MM.1S (cell line): ENCODE results near the gene DHFR2.

ENCODE experiments used
- DNase-seq: peaks from one replicate; pipeline ENCODE4 v3.0.0-alpha.2; 2015
- H2AFZ ChIP-seq: fragments of 300-600 bp; sonication (generic); 2 replicates; pipeline ENCODE4 v1.6.0; 2016; ENCODE audit warnings: antibody characterized with exemption, low read length
- H3F3A ChIP-seq: fragments of 300-600 bp; sonication (generic); 2 replicates; pipeline ENCODE4 v1.6.1; 2016; ENCODE audit warnings: mild to moderate bottlenecking, antibody characterized with exemption, low read length, moderate library complexity, mixed read lengths; ENCODE audit not compliant: insufficient read depth
- H3K27ac ChIP-seq: fragments of 300-600 bp; sonication (generic); 2 replicates; pipeline ENCODE4 v1.5.1; 2016; ENCODE audit warnings: mild to moderate bottlenecking, low read length
- H3K27me3 ChIP-seq: fragments of 300-600 bp; sonication (generic); replicated peaks from 2 replicates; pipeline ENCODE4 v1.6.0; 2016; ENCODE audit warnings: low read length; ENCODE audit not compliant: insufficient read depth
- H3K36me3 ChIP-seq: fragments of 300-600 bp; sonication (generic); replicated peaks from 2 replicates; pipeline ENCODE4 v1.6.1; 2016; ENCODE audit warnings: mild to moderate bottlenecking, low read length, mixed read lengths; ENCODE audit not compliant: insufficient read depth
- H3K4me1 ChIP-seq: fragments of 300-600 bp; sonication (generic); 2 replicates; pipeline ENCODE4 v1.6.1; 2016; ENCODE audit warnings: low read length, mixed read lengths
- H3K4me2 ChIP-seq: fragments of 300-600 bp; sonication (generic); 2 replicates; pipeline ENCODE4 v1.6.0; 2016; ENCODE audit warnings: low read depth, low read length
- H3K4me3 ChIP-seq: fragments of 300-600 bp; sonication (generic); 2 replicates; pipeline ENCODE4 v1.5.1; 2016; ENCODE audit warnings: low read length, mixed read lengths
- H3K79me2 ChIP-seq: fragments of 300-600 bp; sonication (generic); 2 replicates; pipeline ENCODE4 v1.6.1; 2016; ENCODE audit warnings: mixed run types, low read length, mixed read lengths
- H3K9ac ChIP-seq: fragments of 300-600 bp; sonication (generic); 2 replicates; pipeline ENCODE4 v1.6.1; 2016; ENCODE audit warnings: low read length, mixed read lengths
- H3K9me2 ChIP-seq: fragments of 300-600 bp; sonication (generic); replicated peaks from 2 replicates; pipeline ENCODE4 v1.6.1; 2016; ENCODE audit warnings: mild to moderate bottlenecking, low read length, mixed read lengths; ENCODE audit not compliant: insufficient read depth
- H3K9me3 ChIP-seq: fragments of 300-600 bp; sonication (generic); replicated peaks from 2 replicates; pipeline ENCODE4 v1.6.1; 2016; ENCODE audit warnings: mild to moderate bottlenecking, low read length, mixed read lengths; ENCODE audit not compliant: insufficient read depth
- H4K20me1 ChIP-seq: fragments of 300-600 bp; sonication (generic); 2 replicates; pipeline ENCODE4 v1.6.1; 2016; ENCODE audit warnings: mild to moderate bottlenecking, low read length, moderate library complexity, mixed read lengths; ENCODE audit not compliant: insufficient read depth
- EZH2 ChIP-seq: fragments of 300-600 bp; sonication (generic); optimal IDR thresholded peaks from 2 replicates; pipeline ENCODE3; 2017; ENCODE audit warnings: low read depth, mild to moderate bottlenecking, antibody characterized with exemption, low read length, mixed read lengths
- EZH2phosphoT487 ChIP-seq: fragments of 300-600 bp; sonication (generic); IDR thresholded peaks from 2 replicates; pipeline ENCODE4 v1.6.1; 2018; ENCODE audit warnings: antibody characterized with exemption, low read length
- TF ChIP-seq, protein P1 (sequence below): fragments of 300-600 bp; sonication (generic); IDR thresholded peaks from 2 replicates; pipeline ENCODE4 v1.5.1; 2016; ENCODE audit warnings: antibody characterized with exemption, low read length, mixed read lengths

DHFR2 gene

DNA sequence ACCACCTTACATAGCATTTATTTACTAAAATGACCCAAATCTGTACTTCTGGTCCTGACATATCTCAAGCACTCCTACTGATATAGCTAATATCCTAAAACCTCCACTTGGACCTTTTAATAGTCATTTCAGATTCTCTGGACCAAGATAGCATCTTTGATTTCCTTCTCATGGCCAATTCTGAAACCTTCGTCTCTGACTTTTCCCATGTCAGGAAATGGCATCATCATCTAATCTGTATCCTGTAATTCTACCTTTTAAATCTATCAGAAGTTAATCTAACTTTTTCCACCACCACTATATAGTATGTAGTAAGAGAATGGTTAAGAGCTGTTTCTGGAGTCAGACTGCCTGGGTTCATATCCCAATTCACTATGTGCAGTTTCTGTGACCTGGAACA lies 50.5 kb downstream of the DHFR2 start:
- Histone ChIP-seq H3K9ac (no peak overlapping the region), H3K4me1 (no peaks in the 10 kb centered on the region), H3K27ac (no peak overlapping the region), H3K27me3 (no peaks in the 10 kb centered on the region), H3K4me2 (no peak overlapping the region), H3K9me2 (no peaks in the 10 kb centered on the region), H4K20me1 (no peaks in the 10 kb centered on the region), H3F3A (no peaks in the 10 kb centered on the region), H3K36me3 (no peaks in the 10 kb centered on the region), H3K9me3 (no peaks in the 10 kb centered on the region), H3K79me2 (no peaks in the 10 kb centered on the region), H2AFZ (no peak overlapping the region), H3K4me3 (no peak overlapping the region)
- no peak for DNase-seq
- no peak for TF ChIP-seq EZH2
- no peak for TF ChIP-seq EZH2phosphoT487
- TF ChIP-seq, protein P1, sequence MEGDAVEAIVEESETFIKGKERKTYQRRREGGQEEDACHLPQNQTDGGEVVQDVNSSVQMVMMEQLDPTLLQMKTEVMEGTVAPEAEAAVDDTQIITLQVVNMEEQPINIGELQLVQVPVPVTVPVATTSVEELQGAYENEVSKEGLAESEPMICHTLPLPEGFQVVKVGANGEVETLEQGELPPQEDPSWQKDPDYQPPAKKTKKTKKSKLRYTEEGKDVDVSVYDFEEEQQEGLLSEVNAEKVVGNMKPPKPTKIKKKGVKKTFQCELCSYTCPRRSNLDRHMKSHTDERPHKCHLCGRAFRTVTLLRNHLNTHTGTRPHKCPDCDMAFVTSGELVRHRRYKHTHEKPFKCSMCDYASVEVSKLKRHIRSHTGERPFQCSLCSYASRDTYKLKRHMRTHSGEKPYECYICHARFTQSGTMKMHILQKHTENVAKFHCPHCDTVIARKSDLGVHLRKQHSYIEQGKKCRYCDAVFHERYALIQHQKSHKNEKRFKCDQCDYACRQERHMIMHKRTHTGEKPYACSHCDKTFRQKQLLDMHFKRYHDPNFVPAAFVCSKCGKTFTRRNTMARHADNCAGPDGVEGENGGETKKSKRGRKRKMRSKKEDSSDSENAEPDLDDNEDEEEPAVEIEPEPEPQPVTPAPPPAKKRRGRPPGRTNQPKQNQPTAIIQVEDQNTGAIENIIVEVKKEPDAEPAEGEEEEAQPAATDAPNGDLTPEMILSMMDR, result no peak

DNA sequence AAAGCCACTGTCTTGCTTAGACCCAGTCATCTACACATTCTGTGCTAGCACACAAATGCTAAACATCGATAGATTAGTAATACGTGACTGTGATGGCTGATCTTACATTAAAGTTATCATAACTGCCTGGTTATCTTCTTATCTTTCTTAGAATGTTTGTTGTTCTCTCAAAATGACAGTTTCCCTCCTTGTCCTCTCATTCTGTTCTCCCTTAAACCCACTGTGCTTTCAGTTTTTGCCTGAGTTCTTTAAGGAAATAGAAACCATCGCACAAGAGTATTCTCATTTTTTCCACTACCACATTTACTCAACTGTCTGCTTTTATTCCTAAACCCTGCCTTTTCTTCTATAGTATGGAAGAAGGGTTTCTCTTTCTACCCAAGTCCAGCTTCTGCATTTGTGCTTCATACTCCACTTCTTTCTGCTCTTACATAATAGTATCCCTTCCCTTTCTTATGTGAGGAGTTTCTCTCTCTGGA lies 51.4 kb downstream of the DHFR2 start:
- no peaks in the 10 kb centered on the region for H3K4me1 ChIP-seq
- no peak overlapping the region for H3K27ac ChIP-seq
- DNase-seq, result no peak

DNA sequence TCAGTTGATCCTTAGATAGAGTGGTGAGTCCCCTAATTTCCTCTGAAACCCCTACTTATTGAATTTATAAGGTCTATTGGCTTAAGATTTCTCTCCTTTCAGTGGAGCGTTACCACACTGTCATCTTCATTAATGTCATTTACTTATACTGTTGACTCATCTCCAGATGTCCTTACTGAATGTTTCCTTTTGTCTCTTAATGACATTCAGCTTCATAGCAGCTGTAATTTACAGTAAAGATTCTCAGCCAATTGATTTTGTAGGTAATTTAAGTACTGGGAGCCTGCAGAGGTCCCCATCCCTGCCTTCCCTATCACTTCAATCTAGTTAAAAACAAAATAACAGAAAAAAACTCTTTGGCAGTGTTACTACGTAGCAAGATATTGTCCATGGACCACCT lies 53.1 kb downstream of the DHFR2 start:
- TF ChIP-seq, protein P1, result no peak
- TF ChIP-seq EZH2 (no peak), EZH2phosphoT487 (no peak)
- Histone ChIP-seq H3K4me3 (no peak overlapping the region), H4K20me1 (no peaks in the 10 kb centered on the region), H2AFZ (no peak overlapping the region), H3K9me2 (no peaks in the 10 kb centered on the region), H3K27ac (no peak overlapping the region), H3K4me2 (no peak overlapping the region), H3K4me1 (no peaks in the 10 kb centered on the region), H3K9me3 (no peaks in the 10 kb centered on the region), H3K27me3 (no peaks in the 10 kb centered on the region), H3K36me3 (no peaks in the 10 kb centered on the region), H3K79me2 (no peaks in the 10 kb centered on the region), H3F3A (no peaks in the 10 kb centered on the region), H3K9ac (no peak overlapping the region)
- no peak for DNase-seq

More for the DNA sequence above, 51.4 kb downstream of the DHFR2 start:
- Histone ChIP-seq H4K20me1 (no peaks in the 10 kb centered on the region), H3K79me2 (no peaks in the 10 kb centered on the region), H3K9ac (no peak overlapping the region), H3K4me3 (no peak overlapping the region), H3K27me3 (no peaks in the 10 kb centered on the region), H3K4me2 (no peak overlapping the region), H3K9me3 (no peaks in the 10 kb centered on the region), H3K9me2 (no peaks in the 10 kb centered on the region), H3K36me3 (no peaks in the 10 kb centered on the region), H3F3A (no peaks in the 10 kb centered on the region), H2AFZ (no peak overlapping the region)
- TF ChIP-seq EZH2 (no peak), EZH2phosphoT487 (no peak)
- TF ChIP-seq, protein P1, result no peak
